H1 (cell line): ENCODE data around the gene NACAD. TPM values are rescaled to one million over a fixed set of nuclear protein-coding genes. Genes with fewer than 3 reads are reported as not detected.
"Not testable (repeated sequence)": the region's sequence is repeated elsewhere in the genome, so short reads cannot be mapped to it uniquely, and the experiment has no call there.

Experiments used
- CTCF ChIA-PET: fragments of 300-600 bp; sonication (Branson Sonifier 250); formaldehyde crosslinking; loops from one replicate; lab custom pipeline; 2021; ENCODE audit not compliant: partially characterized antibody; lab: Charles Lee
- POLR2A ChIA-PET: fragments of 300-600 bp; sonication (Branson Sonifier 250); formaldehyde crosslinking; loops from one replicate; lab custom pipeline; 2021; ENCODE audit warnings: inconsistent platforms; ENCODE audit not compliant: partially characterized antibody; lab: Charles Lee
- DNase-seq, 2 experiments: peaks; one replicate each; pipeline versions ENCODE4 v3.0.0 to v3.0.0-alpha.2; 2010 to 2022; ENCODE audit warnings: low spot score in 2 of 2, low read depth in 1 of 2, mixed read lengths in 1 of 2
- FAIRE-seq: peaks from 2 replicates; lab custom pipeline; 2011; peaks lifted over from hg19 to GRCh38; lab: Jason Lieb, UNC
- H2AFZ ChIP-seq: 2 replicates; pipeline ENCODE4 v1.8.1; 2012; ENCODE audit warnings: low read length, inconsistent platforms
- H2AK5ac ChIP-seq: 2 replicates; pipeline ENCODE4 v1.6.1; 2013; ENCODE audit warnings: low read depth, low read length
- H2BK120ac ChIP-seq: replicated peaks from 2 replicates; pipeline ENCODE3; 2013; ENCODE audit warnings: low read depth, low read length, inconsistent platforms
- H2BK12ac ChIP-seq: 2 replicates; pipeline ENCODE4 v1.6.1; 2013; ENCODE audit warnings: low read depth, low read length
- H2BK15ac ChIP-seq: 2 replicates; pipeline ENCODE4 v1.6.1; 2013; ENCODE audit warnings: low read length
- H2BK20ac ChIP-seq: 2 replicates; pipeline ENCODE4 v1.6.1; 2013; ENCODE audit warnings: low read length
- H2BK5ac ChIP-seq: 2 replicates; pipeline ENCODE4 v1.6.1; 2013; ENCODE audit warnings: low read depth, low read length
- H3K14ac ChIP-seq: 2 replicates; pipeline ENCODE4 v1.6.1; 2013; ENCODE audit warnings: inconsistent platforms; ENCODE audit not compliant: insufficient read length
- H3K18ac ChIP-seq: 2 replicates; pipeline ENCODE4 v1.6.1; 2013; ENCODE audit warnings: low read length; ENCODE audit errors: extremely low read depth
- H3K23ac ChIP-seq: 2 replicates; pipeline ENCODE4 v1.6.1; 2013; ENCODE audit warnings: inconsistent platforms; ENCODE audit not compliant: insufficient read length
- H3K23me2 ChIP-seq: 2 replicates; pipeline ENCODE4 v1.6.1; 2013; ENCODE audit warnings: low read depth, low read length
- H3K27ac ChIP-seq: 2 replicates; pipeline ENCODE4 v1.6.1; 2011; ENCODE audit warnings: low read depth, low read length, inconsistent platforms
- H3K27me3 ChIP-seq, 4 experiments: replicated peaks in 1 of 4; 1 replicate in 1 of 4; 2 replicates in 3 of 4; pipeline versions ENCODE4 v1.6.1 to v1.8.1; 2011 to 2013; ENCODE audit warnings: low read length in 3 of 4, mild to moderate bottlenecking in 3 of 4, inconsistent platforms in 2 of 4, mixed read lengths in 2 of 4, moderate library complexity in 1 of 4; ENCODE audit not compliant: control insufficient read depth in 3 of 4, insufficient read depth in 3 of 4; ENCODE audit errors: extremely low read depth in 1 of 4
- H3K36me3 ChIP-seq, 4 experiments: 2 replicates each; pipeline versions ENCODE4 v1.6.1 to v1.8.1; 2011 to 2013; ENCODE audit warnings: mild to moderate bottlenecking in 4 of 4, low read length in 3 of 4, moderate library complexity in 2 of 4, control low read depth in 1 of 4, inconsistent platforms in 1 of 4; ENCODE audit not compliant: insufficient read depth in 4 of 4, control insufficient read depth in 2 of 4
- H3K4ac ChIP-seq: replicated peaks from 2 replicates; pipeline ENCODE3; 2013; ENCODE audit warnings: low read length, low read depth, mixed read lengths, inconsistent platforms; ENCODE audit not compliant: insufficient read length
- H3K4me1 ChIP-seq, 4 experiments: replicated peaks in 1 of 4; 1 replicate in 1 of 4; 2 replicates in 3 of 4; pipeline versions ENCODE4 v1.6.1 to v1.8.1; 2011 to 2013; ENCODE audit warnings: low read length in 3 of 4, inconsistent platforms in 2 of 4, mixed read lengths in 1 of 4; ENCODE audit not compliant: insufficient read depth in 4 of 4, control insufficient read depth in 3 of 4
- H3K4me2 ChIP-seq, 2 experiments: 2 replicates each; pipeline versions ENCODE4 v1.6.1 to v1.8.1; 2011 to 2013; ENCODE audit warnings: low read depth in 2 of 2, low read length in 2 of 2, control low read depth in 1 of 2, inconsistent platforms in 1 of 2, mild to moderate bottlenecking in 1 of 2; ENCODE audit not compliant: insufficient read depth in 1 of 2
- H3K4me3 ChIP-seq, 4 experiments: fragments of 200-600, 300-600 bp in 1 of 4; sonication (generic), shearing (Covaris generic), sonication (Bioruptor Twin) in 1 of 4; 2 replicates each; pipeline versions ENCODE4 v1.5.1 to v1.8.1; 2011 to 2016; ENCODE audit warnings: low read length in 4 of 4, low read depth in 3 of 4, control low read depth in 2 of 4, inconsistent platforms in 2 of 4, mild to moderate bottlenecking in 2 of 4, mixed read lengths in 1 of 4, moderate library complexity in 1 of 4; ENCODE audit not compliant: insufficient read depth in 2 of 4; ENCODE audit errors: extremely low read depth in 1 of 4
- H3K56ac ChIP-seq: replicated peaks from 2 replicates; pipeline ENCODE3; 2013; ENCODE audit warnings: low read depth, mild to moderate bottlenecking, mixed read lengths, low read length, inconsistent platforms; ENCODE audit not compliant: insufficient read length
- H3K79me1 ChIP-seq: 2 replicates; pipeline ENCODE4 v1.6.1; 2013; ENCODE audit warnings: low read depth, low read length, control low read depth
- H3K79me2 ChIP-seq, 2 experiments: 2 replicates each; pipeline versions ENCODE4 v1.6.1 to v1.8.1; 2012 to 2013; ENCODE audit warnings: low read length in 2 of 2, mild to moderate bottlenecking in 2 of 2, inconsistent platforms in 1 of 2; ENCODE audit not compliant: insufficient read depth in 2 of 2, control insufficient read depth in 1 of 2
- H3K9ac ChIP-seq, 4 experiments: replicated peaks in 1 of 4; 1 replicate in 1 of 4; 2 replicates in 3 of 4; pipeline versions ENCODE4 v1.6.1 to v1.8.1; 2011 to 2013; ENCODE audit warnings: low read depth in 3 of 4, low read length in 3 of 4, control low read depth in 2 of 4, mild to moderate bottlenecking in 2 of 4, moderate library complexity in 2 of 4, inconsistent platforms in 1 of 4; ENCODE audit errors: extremely low read depth in 1 of 4
- H3K9me3 ChIP-seq, 2 experiments: 2 replicates each; pipeline versions ENCODE4 v1.6.1 to v1.8.1; 2012 to 2013; ENCODE audit warnings: mild to moderate bottlenecking in 2 of 2, moderate library complexity in 2 of 2, control low read depth in 1 of 2, inconsistent platforms in 1 of 2, low read depth in 1 of 2, low read length in 1 of 2, mixed read lengths in 1 of 2; ENCODE audit not compliant: insufficient read depth in 2 of 2
- H4K20me1 ChIP-seq, 2 experiments: replicated peaks in 1 of 2; 2 replicates each; pipeline versions ENCODE3 to v1.8.1; 2011 to 2013; ENCODE audit warnings: inconsistent platforms in 2 of 2, low read length in 2 of 2, mild to moderate bottlenecking in 1 of 2; ENCODE audit not compliant: insufficient read depth in 2 of 2, control insufficient read depth in 1 of 2
- H4K5ac ChIP-seq: 2 replicates; pipeline ENCODE4 v1.6.1; 2013; ENCODE audit warnings: low read length, low read depth, mixed read lengths, inconsistent platforms; ENCODE audit not compliant: insufficient read length
- H4K8ac ChIP-seq: 2 replicates; pipeline ENCODE4 v1.8.0; 2013; ENCODE audit warnings: mild to moderate bottlenecking, moderate library complexity, low read length, inconsistent platforms; ENCODE audit not compliant: insufficient read depth; ENCODE audit errors: extremely low read depth
- H4K91ac ChIP-seq: replicated peaks from 2 replicates; pipeline ENCODE3; 2013; ENCODE audit warnings: low read length, mixed read lengths, inconsistent platforms; ENCODE audit not compliant: insufficient read length
- RXRA ChIP-seq: IDR thresholded peaks from 2 replicates; pipeline ENCODE4 v1.6.1; 2011; ENCODE audit warnings: low read depth, mild to moderate bottlenecking, low read length, moderate library complexity; ENCODE audit not compliant: insufficient read depth
- SIRT6 ChIP-seq: IDR thresholded peaks from one replicate; pipeline ENCODE4 v1.7.1; 2012; ENCODE audit warnings: low read length, inconsistent platforms
- SP1 ChIP-seq: IDR thresholded peaks from 2 replicates; pipeline ENCODE4 v1.6.1; 2011; ENCODE audit warnings: low read depth, low read length
- WGBS, 2 experiments: shearing (Covaris generic) in 1 of 2; methylation state at CpG; one replicate each; pipeline versions ENCODE4 v1.1.6 to v1.1.7; 2013 to 2015; ENCODE audit warnings: low lambda C conversion rate in 2 of 2, mixed read lengths in 2 of 2, inconsistent platforms in 1 of 2, low coverage in 1 of 2, missing lambda C conversion rate in 1 of 2; ENCODE audit not compliant: insufficient replicate concordance in 2 of 2, insufficient coverage in 1 of 2, insufficient read length in 1 of 2; ENCODE audit errors: extremely low coverage in 1 of 2, missing lambda C conversion rate in 1 of 2; 5-methylcytosine and 5-hydroxymethylcytosine counted together
- polyA plus RNA-seq, 7 experiments: library from polyadenylated mRNA; depleted of rRNA in 3 of 7; stranded (reverse) in 5 of 7; unstranded in 2 of 7; fragments of >200 nt in 5 of 7; fragments of 200-250 nt in 2 of 7; gene quantifications; 1 replicate in 5 of 7; 2 replicates in 1 of 7; 4 replicates in 1 of 7; pipeline versions ENCODE4 v1.2.1 to v1.2.3, GENCODE V29; 2011 to 2013; ENCODE audit warnings: missing spikeins in 2 of 7, mixed read lengths in 2 of 7
- total RNA-seq: library from RNA; stranded (reverse); fragmentation: NEBNext Ultra II Directional; extraction: Animal tissue kit (Norgen Biotek cat#: 25700); gene quantifications from 2 replicates; pipeline ENCODE4 v1.2.1, GENCODE V29; 2021

The NACAD gene
- total and polyA plus RNA-seq, 2 of the 8 experiments (the other 6 are each of a cell fraction or from before 2014, with no cell fraction given) = 1.3 to 6.0 TPM

GRCh38 chr7:45114926-45115325, 26.2 kb upstream of the NACAD start (continued):
- no peak for TF ChIP-seq SP1
- no peak for TF ChIP-seq RXRA
- TF ChIP-seq SIRT6 = no peak

- not testable (repeated sequence) for H3K4me1 ChIP-seq, H2BK20ac ChIP-seq, H3K14ac ChIP-seq, H3K27me3 ChIP-seq, H3K79me1 ChIP-seq, H3K9me3 ChIP-seq, H3K9ac ChIP-seq, H3K4me3 ChIP-seq, H3K36me3 ChIP-seq, H3K4ac ChIP-seq, H3K23me2 ChIP-seq, DNase-seq, FAIRE-seq, H2BK5ac ChIP-seq, H4K8ac ChIP-seq, H2BK15ac ChIP-seq, H3K23ac ChIP-seq, H2AK5ac ChIP-seq, H4K5ac ChIP-seq, H2BK12ac ChIP-seq, H2AFZ ChIP-seq, H3K27ac ChIP-seq, H3K56ac ChIP-seq, H3K4me2 ChIP-seq, H3K18ac ChIP-seq, H2BK120ac ChIP-seq, H4K91ac ChIP-seq, H4K20me1 ChIP-seq
- peaks cover 5 to 22% of the 10 kb centered on the region in 2 experiments; a peak in 3 of 4 replicates for H3K79me2 ChIP-seq
- POLR2A ChIA-PET = interaction anchor here (1.0 to 2.0 kb wide), 4 partner anchors 9 to 128 kb away, joined by 3 to 6 read pairs (median 3); no protein-coding TSS in a partner anchor
- 93% methylated on average over 1 of the region's 1 CpG; no CpG with 5 or more reads in 1 of the 2 experiments for WGBS, 2 experiments
- CTCF ChIA-PET = interaction anchor here (1.1 to 2.6 kb wide), 4 partner anchors 9 to 34 kb away, joined by 3 to 17 read pairs (median 4); no protein-coding TSS in a partner anchor
Measured at GRCh38 chr7:45114257-45114656, 25.5 kb upstream of the NACAD start.
